ENCODE measurements around the gene SLC38A10.

The SLC38A10 gene

DNA sequence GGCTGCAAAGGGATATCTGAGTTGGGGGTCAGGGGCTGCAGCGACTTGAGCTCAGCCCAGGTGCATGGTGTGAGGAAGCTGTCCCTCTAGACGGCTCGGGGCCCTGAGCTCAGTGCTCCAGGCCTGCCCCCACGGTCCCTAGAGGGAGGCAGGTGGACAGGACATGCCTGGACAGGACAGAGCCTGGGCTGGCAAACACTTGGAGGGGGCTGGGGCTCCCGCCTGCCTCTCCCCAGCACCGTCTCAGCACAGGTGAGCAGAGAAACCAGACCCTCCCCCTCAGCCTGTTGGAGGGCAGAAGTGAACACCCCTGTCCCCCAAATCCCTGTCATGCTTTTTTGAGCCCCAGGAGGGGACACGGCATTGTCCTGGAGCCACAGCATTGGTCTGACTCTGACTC, 11.4 kb upstream of the SLC38A10 start:
- Histone ChIP-seq H3K9ac (ENCODE audit: low read length) (no peak overlapping the region), H3K36me3 (ENCODE audit: control insufficient read depth, insufficient read depth, low read length) (no peaks in the 10 kb centered on the region), H3K4me3 (ENCODE audit: low read length) (no peak overlapping the region), H3K27me3 (ENCODE audit: control insufficient read depth, insufficient read depth, low read length) (no peaks in the 10 kb centered on the region), H3K27ac (ENCODE audit: low read depth, low read length) (no peak overlapping the region), H3K4me1 (ENCODE audit: control insufficient read depth, insufficient read depth, low read length) (peaks cover 5% of the 10 kb centered on the region)

DNA sequence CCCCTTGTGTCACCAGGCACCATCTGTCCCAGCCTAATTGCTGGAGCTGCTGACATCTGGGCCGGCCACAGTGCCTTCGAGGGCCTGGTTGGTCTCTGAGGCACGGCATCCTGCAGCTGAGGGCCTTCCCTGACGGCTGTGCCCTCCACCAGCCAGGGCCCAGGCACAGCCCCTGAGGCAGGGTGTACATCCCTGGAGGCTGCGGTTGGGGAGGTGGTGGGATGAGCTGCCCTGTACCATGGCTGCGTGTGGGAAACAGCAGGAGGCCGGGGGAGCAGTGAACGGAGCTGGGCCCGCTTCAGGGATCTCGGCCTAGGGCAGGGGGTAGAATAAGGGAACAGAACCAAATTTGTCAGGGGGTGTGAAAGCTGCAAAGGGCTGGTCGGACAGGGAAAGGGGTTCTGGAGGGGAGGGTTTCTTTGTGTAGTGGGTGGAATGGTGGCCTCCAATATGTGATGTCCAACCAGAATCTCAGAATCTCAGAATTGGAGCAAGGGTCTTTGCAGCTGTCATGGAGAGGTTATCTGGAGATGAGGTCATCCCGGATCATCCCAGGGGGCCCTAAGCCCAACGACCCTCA, 10.0 kb upstream of the SLC38A10 start:
- H3K4me1 ChIP-seq (ENCODE audit: control insufficient read depth, insufficient read depth, low read length) = peaks cover 5% of the 10 kb centered on the region

DNA sequence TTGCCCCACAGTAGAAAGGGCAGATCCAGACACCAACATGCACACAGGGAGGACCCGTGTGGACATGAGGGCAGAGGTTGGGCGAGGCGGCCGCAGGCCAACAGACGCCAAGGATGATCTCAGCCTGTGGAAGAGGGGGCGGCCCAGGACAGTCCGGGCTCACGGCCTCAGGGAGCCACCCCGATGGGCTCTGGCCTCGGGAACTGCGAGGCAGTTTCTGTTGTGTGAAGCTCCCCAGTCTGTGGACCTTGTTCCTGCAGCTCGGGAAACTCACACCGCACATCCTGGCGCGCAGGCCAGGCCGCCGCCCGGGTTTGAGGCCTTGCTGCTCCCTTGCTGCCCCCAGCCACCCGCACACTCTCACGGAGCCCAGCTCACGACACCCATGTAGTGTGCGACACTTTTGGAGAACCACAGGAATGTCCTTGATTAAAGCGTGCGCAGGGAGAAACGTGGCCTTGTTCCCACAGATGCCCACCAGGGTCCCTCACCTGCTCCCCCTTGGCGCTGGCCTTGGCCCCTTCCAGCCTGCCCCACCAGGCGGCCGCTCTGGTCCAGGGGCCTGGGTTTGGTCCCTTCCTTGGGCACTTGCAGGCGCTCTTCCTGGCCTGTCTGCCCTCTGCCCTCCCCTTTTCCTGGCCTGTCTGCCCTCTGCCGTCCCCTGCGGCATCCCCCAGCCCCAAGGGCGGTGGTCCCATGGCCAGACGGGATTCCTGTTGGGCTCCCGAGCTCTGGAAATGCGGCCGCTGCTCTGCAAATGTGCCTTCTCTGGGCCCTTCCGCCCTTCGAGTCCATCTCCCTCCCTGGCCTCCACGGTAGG, 9.3 kb upstream of the SLC38A10 start:
- Histone ChIP-seq H3K36me3 (ENCODE audit: control insufficient read depth, insufficient read depth, low read length) (no peaks in the 10 kb centered on the region), H3K4me3 (ENCODE audit: low read length) (no peak overlapping the region), H3K4me1 (ENCODE audit: control insufficient read depth, insufficient read depth, low read length) (peaks cover 2% of the 10 kb centered on the region), H3K27ac (ENCODE audit: low read depth, low read length) (no peak overlapping the region), H3K27me3 (ENCODE audit: control insufficient read depth, insufficient read depth, low read length) (no peaks in the 10 kb centered on the region), H3K9ac (ENCODE audit: low read length) (no peak overlapping the region)

More for the DNA sequence above, 10.0 kb upstream of the SLC38A10 start:
- no peak overlapping the region for H3K4me3 ChIP-seq (ENCODE audit: low read length)
- no peaks in the 10 kb centered on the region for H3K36me3 ChIP-seq (ENCODE audit: control insufficient read depth, insufficient read depth, low read length)
- H3K9ac ChIP-seq (ENCODE audit: low read length) = no peak overlapping the region
- no peaks in the 10 kb centered on the region for H3K27me3 ChIP-seq (ENCODE audit: control insufficient read depth, insufficient read depth, low read length)
- H3K27ac ChIP-seq (ENCODE audit: low read depth, low read length) = no peak overlapping the region

DNA sequence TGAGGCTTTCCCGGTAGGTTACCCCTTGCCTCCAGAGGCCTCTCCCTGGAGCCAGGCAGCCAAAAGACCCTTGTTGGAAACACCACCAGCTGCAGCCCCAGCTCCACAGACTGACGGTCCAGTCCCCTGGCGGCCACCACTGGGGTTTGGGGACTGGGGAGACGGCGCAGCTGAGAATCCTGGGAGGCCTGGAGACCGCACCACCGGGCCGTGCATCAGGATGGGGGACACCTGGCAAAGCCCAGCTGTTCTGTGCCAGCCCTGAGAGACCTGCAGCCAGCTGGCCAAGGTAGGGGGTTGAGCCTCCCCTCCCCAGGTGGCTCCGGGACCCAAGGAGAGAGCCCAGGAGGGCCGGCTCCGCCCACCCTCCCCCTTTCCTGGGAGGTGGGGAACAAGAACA, 8.3 kb upstream of the SLC38A10 start:
- H3K9ac ChIP-seq (ENCODE audit: low read length) = no peak overlapping the region
- no peaks in the 10 kb centered on the region for H3K27me3 ChIP-seq (ENCODE audit: control insufficient read depth, insufficient read depth, low read length)
- H3K4me1 ChIP-seq (ENCODE audit: control insufficient read depth, insufficient read depth, low read length) = no peaks in the 10 kb centered on the region
- no peak overlapping the region for H3K27ac ChIP-seq (ENCODE audit: low read depth, low read length)
- no peaks in the 10 kb centered on the region for H3K36me3 ChIP-seq (ENCODE audit: control insufficient read depth, insufficient read depth, low read length)
- H3K4me3 ChIP-seq (ENCODE audit: low read length) = no peak overlapping the region

DNA sequence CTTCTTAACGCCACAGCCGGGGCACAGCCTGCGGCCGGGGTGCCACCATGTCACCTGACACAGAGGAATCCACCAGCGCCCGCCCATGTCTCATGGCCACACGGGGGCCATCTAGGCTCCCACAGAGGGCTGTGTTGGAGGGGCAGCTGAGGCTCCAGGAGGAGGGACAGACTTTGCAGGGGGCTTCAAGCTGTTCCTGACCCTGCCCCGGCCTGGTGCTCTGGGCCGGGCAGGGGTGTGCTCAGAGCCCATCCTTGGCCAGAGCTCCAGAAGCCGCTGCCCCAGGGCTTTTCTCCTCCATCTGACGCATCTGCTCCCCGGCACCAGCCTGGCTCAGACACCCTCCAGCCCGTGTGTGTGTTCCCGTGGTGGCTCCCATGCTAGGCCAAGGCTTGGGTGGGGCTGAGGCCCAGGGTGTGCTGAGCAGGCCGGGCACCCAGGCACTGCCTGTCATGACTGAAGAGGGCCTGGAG, 7.8 kb upstream of the SLC38A10 start:
- Histone ChIP-seq H3K4me3 (ENCODE audit: low read length) (no peak overlapping the region), H3K4me1 (ENCODE audit: control insufficient read depth, insufficient read depth, low read length) (no peaks in the 10 kb centered on the region), H3K9ac (ENCODE audit: low read length) (no peak overlapping the region), H3K27ac (ENCODE audit: low read depth, low read length) (no peak overlapping the region), H3K27me3 (ENCODE audit: control insufficient read depth, insufficient read depth, low read length) (no peaks in the 10 kb centered on the region), H3K36me3 (ENCODE audit: control insufficient read depth, insufficient read depth, low read length) (no peaks in the 10 kb centered on the region)

DNA sequence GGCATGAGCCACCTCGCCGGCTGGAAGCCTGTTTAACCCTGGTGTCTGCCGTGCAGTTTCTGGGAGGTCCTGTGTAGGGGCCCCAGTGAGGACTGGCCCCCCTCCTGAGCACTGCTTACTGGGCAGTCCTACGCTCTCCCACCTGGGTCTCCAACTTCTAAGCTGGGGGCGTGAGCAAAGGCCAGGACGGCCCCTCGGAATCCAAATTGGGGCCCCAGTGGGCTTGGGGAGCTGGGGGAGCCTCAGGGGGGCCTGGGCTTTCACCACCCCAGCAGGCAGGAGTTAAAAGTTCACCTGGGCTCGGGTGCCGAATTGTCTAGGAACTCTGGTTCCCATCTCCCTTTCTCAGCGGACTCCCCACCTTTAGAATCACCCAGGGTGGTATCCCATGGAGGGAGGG, 7.2 kb upstream of the SLC38A10 start:
- Histone ChIP-seq H3K4me3 (ENCODE audit: low read length) (no peak overlapping the region), H3K4me1 (ENCODE audit: control insufficient read depth, insufficient read depth, low read length) (no peaks in the 10 kb centered on the region), H3K9ac (ENCODE audit: low read length) (no peak overlapping the region), H3K27ac (ENCODE audit: low read depth, low read length) (no peak overlapping the region), H3K36me3 (ENCODE audit: control insufficient read depth, insufficient read depth, low read length) (no peaks in the 10 kb centered on the region), H3K27me3 (ENCODE audit: control insufficient read depth, insufficient read depth, low read length) (no peaks in the 10 kb centered on the region)

GRCh38 chr17:81301195-81302144, 6.4 kb upstream of the SLC38A10 start:
- no peak overlapping the region for H3K27ac ChIP-seq (ENCODE audit: low read depth, low read length)

DNA sequence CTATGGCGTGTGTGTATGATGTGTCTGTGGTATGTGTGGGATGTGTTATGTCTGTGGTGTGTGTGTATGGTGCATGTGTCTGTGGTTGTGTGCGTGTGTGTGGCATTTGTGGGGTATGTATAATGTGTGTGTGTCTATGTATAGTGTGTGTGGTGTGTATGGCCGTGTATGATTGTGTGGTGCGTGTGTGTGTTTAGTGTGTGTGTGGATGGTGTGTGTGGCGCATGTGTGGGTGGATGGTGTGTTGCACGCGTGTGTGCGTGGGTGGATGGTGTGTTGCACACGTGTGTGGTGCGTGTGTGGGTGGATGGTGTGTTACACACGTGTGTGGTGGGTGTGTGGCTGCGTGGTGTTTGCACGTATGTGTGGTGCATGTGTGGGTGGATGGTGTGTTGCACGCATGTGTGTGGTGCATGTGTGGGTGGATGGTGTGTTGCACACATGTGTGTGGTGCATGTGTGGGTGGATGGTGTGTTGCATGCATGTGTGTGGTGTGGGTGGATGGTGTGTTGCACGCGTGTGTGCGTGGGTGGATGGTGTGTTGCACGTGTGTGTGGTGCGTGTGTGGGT, 5.6 kb upstream of the SLC38A10 start:
- H3K4me3 ChIP-seq (ENCODE audit: low read length) = no peak overlapping the region
- H3K27ac ChIP-seq (ENCODE audit: low read depth, low read length) = no peak overlapping the region
- H3K9ac ChIP-seq (ENCODE audit: low read length) = no peak overlapping the region
- peaks cover 3% of the 10 kb centered on the region for H3K4me1 ChIP-seq (ENCODE audit: control insufficient read depth, insufficient read depth, low read length)
- no peaks in the 10 kb centered on the region for H3K27me3 ChIP-seq (ENCODE audit: control insufficient read depth, insufficient read depth, low read length)
- no peaks in the 10 kb centered on the region for H3K36me3 ChIP-seq (ENCODE audit: control insufficient read depth, insufficient read depth, low read length)

More at GRCh38 chr17:81301195-81302144, 6.4 kb upstream of the SLC38A10 start:
- Histone ChIP-seq H3K27me3 (ENCODE audit: control insufficient read depth, insufficient read depth, low read length) (no peaks in the 10 kb centered on the region), H3K4me3 (ENCODE audit: low read length) (no peak overlapping the region), H3K36me3 (ENCODE audit: control insufficient read depth, insufficient read depth, low read length) (no peaks in the 10 kb centered on the region), H3K9ac (ENCODE audit: low read length) (no peak overlapping the region), H3K4me1 (ENCODE audit: control insufficient read depth, insufficient read depth, low read length) (no peaks in the 10 kb centered on the region)

DNA sequence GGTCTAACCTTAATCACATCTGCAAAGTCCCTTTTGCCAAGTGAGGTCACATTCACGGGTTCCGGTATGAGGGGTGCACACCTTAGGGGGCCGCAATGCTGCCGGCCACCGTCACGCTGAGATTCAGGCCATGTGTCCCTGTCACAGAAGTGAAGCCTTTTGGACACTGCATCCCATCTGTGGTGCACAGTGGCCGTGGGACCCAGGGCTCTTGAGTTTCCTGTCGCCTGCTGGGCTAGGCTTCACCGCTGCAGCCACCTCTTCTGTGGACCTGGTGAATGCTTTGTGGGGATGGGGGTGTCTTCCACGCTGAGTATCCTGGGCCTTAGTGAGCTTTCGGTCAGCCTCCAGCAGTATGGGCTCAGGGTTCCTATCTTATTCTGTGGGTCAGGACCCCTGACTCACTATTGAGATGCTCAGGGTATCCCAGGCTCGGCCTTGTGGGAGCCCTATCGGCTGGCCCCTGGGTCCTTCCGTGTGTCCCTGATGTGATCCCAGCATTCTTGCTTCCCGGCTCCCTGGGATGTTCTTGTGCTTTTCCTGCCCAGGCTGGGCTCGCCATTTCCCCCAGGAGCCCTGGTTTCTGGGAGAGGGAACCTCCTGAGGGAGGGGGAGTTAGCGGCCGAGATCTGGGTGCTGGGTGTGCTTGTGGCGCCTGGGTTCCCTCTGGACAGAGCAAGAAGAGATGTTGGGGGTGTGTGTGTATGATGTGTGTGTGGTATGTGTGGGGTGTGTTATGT, 4.9 kb upstream of the SLC38A10 start:
- H3K27me3 ChIP-seq (ENCODE audit: control insufficient read depth, insufficient read depth, low read length) = no peaks in the 10 kb centered on the region
- H3K4me3 ChIP-seq (ENCODE audit: low read length) = no peak overlapping the region
- H3K4me1 ChIP-seq (ENCODE audit: control insufficient read depth, insufficient read depth, low read length) = peaks cover 5% of the 10 kb centered on the region
- H3K9ac ChIP-seq (ENCODE audit: low read length) = no peak overlapping the region
- no peaks in the 10 kb centered on the region for H3K36me3 ChIP-seq (ENCODE audit: control insufficient read depth, insufficient read depth, low read length)
- no peak overlapping the region for H3K27ac ChIP-seq (ENCODE audit: low read depth, low read length)

- H3K9ac ChIP-seq (ENCODE audit: low read length) = no peak overlapping the region
- H3K27ac ChIP-seq (ENCODE audit: low read depth, low read length) = no peak overlapping the region
- H3K36me3 ChIP-seq (ENCODE audit: control insufficient read depth, insufficient read depth, low read length) = no peaks in the 10 kb centered on the region
- peaks cover 8% of the 10 kb centered on the region for H3K4me1 ChIP-seq (ENCODE audit: control insufficient read depth, insufficient read depth, low read length)
- H3K27me3 ChIP-seq (ENCODE audit: control insufficient read depth, insufficient read depth, low read length) = no peaks in the 10 kb centered on the region
- no peak overlapping the region for H3K4me3 ChIP-seq (ENCODE audit: low read length)
These were observed 4.1 kb upstream of the SLC38A10 start for GRCh38 chr17:81298991-81299738.

GRCh38 chr17:81298325-81298990, 3.4 kb upstream of the SLC38A10 start:
- no peak overlapping the region for H3K9ac ChIP-seq (ENCODE audit: low read length)
- peaks cover 10% of the 10 kb centered on the region for H3K4me1 ChIP-seq (ENCODE audit: control insufficient read depth, insufficient read depth, low read length)
- no peaks in the 10 kb centered on the region for H3K36me3 ChIP-seq (ENCODE audit: control insufficient read depth, insufficient read depth, low read length)
- H3K27ac ChIP-seq (ENCODE audit: low read depth, low read length) = no peak overlapping the region
- H3K4me3 ChIP-seq (ENCODE audit: low read length) = no peak overlapping the region
- H3K27me3 ChIP-seq (ENCODE audit: control insufficient read depth, insufficient read depth, low read length) = no peaks in the 10 kb centered on the region

All from rectal smooth muscle tissue (tissue), 1 donor.